NCI-H128 (cell line): ENCODE measurements around the gene SLC6A17.
A peak's percentile ranks its signal among the peaks of the same experiment; 100 is the strongest.

Experiments
- DNase-seq: peaks from one replicate; lab custom pipeline; 2025; ENCODE audit not compliant: unreplicated experiment; lab: John Stamatoyannopoulos, UW

The SLC6A17 gene

GRCh38 chr1:110172001-110172400, 21.7 kb downstream of the SLC6A17 start:
- no peak for DNase-seq

GRCh38 chr1:110173466-110174105, 23.3 kb downstream of the SLC6A17 start:
- no peak for DNase-seq

- DNase-seq, result no peak
These were observed 24.7 kb downstream of the SLC6A17 start for GRCh38 chr1:110174961-110175360.

- peak; percentile 60 for DNase-seq
These were observed 26.1 kb downstream of the SLC6A17 start for GRCh38 chr1:110176299-110176956.

GRCh38 chr1:110177775-110178174, 27.5 kb downstream of the SLC6A17 start:
- no peak for DNase-seq

- DNase-seq, result no peak
These were observed 33.4 kb downstream of the SLC6A17 start for GRCh38 chr1:110183642-110184167.

- DNase-seq, result no peak
These were observed 34.2 kb downstream of the SLC6A17 start for GRCh38 chr1:110184446-110184845.

GRCh38 chr1:110185181-110185580, 34.9 kb downstream of the SLC6A17 start:
- DNase-seq, result peak; percentile 56

GRCh38 chr1:110186558-110186957, 36.3 kb downstream of the SLC6A17 start:
- DNase-seq, result no peak

GRCh38 chr1:110187139-110187890, 37.0 kb downstream of the SLC6A17 start:
- no peak for DNase-seq

GRCh38 chr1:110188035-110188618, 37.8 kb downstream of the SLC6A17 start:
- no peak for DNase-seq

GRCh38 chr1:110189181-110189580, 38.9 kb downstream of the SLC6A17 start:
- no peak for DNase-seq

- DNase-seq, result peak; percentile 84
These were observed 40.1 kb downstream of the SLC6A17 start for GRCh38 chr1:110190282-110190929.

GRCh38 chr1:110192541-110192940, 42.2 kb downstream of the SLC6A17 start:
- DNase-seq, result no peak

GRCh38 chr1:110195196-110195595, 44.9 kb downstream of the SLC6A17 start:
- DNase-seq, result no peak

GRCh38 chr1:110196917-110197765, 46.8 kb downstream of the SLC6A17 start:
- peak; percentile 19 for DNase-seq

GRCh38 chr1:110197905-110198629, 47.8 kb downstream of the SLC6A17 start:
- DNase-seq, result no peak

- no peak for DNase-seq
These were observed 48.5 kb downstream of the SLC6A17 start for GRCh38 chr1:110198746-110199145.

GRCh38 chr1:110200190-110200589, 49.9 kb downstream of the SLC6A17 start:
- no peak for DNase-seq
